Stimulated activated CD8-positive, alpha-beta memory T cell treated with anti-CD3 and anti-CD28 coated beads, Interleukin-7, amount 100 ng/mL, for 1 hour (primary cell): ENCODE measurements around the gene RECQL5.

Experiments used
- DNase-seq, 2 donors: peaks; one replicate each; pipeline ENCODE4 v3.0.0-alpha.2; 2020; ENCODE audit warnings: low read depth in 2 of 2

The RECQL5 gene

DNA sequence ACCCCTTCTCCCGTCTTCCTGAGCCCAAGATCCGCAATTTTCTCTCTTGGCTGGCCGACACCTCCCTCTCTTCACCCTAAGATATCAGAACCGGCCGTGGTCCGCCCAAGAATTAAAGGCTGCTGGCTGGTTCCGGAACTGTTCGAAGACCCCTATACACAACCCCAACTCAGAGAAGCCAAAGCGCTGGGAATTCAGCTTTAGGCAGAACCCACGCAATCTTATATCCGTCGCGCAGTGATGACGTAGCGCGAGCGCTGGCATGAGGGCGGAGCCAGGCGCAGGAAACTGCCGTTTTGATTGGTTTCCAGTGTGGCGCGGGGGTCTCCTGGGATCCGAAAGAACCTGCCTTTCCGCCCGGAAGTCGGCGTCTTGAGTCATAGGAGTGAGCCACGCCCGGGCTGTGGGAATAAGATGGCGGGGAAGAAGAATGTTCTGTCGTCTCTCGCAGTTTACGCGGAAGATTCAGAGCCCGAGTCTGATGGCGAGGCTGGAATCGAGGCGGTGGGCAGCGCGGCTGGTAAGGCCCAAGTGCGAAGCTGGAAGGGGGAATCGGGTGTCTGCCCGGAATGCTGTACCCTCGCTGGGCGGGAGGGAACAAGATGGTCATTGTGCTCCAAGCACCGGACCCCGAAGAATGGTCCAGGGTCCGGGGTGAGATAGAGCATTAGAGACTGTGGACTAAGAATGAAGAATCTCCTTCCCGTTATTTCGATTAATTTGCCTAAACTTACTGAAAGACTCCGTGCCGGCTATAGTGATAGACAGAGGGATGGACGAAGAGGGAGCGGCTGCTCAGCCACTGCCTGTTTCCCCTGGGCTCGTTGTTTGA lies at the start of gene RECQL5, which contains the start of gene SAP30BP:
RECQL5 (minus strand) TSS at position 196 of the 832 bp plus-strand sequence. CDS start 597 bp downstream, outside the sequence.
SAP30BP (plus strand) TSS at position 380 of the 832 bp plus-strand sequence; CDS start at position 415, 35 bp downstream.
- DNase-seq: peak; percentile 97 to 99

DNA sequence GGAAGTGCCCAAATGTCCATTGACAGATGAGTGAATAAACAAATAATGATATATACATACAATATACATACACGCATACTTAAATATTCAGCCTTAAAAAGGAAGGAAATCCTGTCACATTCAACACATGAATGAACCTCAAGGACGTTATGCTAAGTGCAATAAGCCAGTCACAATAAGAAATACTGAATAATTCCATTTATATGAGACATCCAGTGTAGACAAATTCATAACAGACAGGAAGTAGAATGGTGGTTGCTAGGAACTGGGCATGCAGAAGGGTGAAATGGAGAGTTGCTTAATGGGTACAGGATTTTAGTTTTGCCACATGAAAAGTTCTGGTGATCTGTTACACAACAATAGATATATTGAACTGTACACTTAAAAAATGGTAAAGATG lies 45.5 kb upstream of the RECQL5 start:
- DNase-seq: no peak

DNA sequence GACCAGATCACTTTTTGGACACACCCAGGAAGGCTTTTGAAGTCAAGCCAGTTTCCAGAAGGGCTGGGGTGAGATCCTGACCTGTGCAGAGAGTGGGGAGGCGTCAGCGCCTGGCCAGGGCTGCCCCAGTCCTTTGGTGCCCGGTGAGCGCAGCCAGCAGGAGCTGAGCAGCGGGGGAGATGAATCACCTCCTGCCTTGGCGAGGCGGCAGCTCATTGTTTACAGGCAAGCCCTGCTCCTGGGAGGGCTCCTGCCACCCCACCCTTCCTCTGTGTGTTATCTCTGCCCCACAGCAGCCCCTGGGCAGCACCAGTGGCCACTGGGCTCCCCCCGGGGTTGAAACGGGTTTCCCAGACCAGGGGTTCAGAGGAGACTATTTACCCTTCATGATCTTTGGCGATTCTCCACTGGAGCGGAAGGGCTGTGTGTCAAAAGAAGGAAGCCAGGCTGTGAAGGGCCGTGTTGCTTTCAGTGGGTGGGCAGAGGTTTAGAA lies 40.2 kb upstream of the RECQL5 start:
- no peak for DNase-seq

DNA sequence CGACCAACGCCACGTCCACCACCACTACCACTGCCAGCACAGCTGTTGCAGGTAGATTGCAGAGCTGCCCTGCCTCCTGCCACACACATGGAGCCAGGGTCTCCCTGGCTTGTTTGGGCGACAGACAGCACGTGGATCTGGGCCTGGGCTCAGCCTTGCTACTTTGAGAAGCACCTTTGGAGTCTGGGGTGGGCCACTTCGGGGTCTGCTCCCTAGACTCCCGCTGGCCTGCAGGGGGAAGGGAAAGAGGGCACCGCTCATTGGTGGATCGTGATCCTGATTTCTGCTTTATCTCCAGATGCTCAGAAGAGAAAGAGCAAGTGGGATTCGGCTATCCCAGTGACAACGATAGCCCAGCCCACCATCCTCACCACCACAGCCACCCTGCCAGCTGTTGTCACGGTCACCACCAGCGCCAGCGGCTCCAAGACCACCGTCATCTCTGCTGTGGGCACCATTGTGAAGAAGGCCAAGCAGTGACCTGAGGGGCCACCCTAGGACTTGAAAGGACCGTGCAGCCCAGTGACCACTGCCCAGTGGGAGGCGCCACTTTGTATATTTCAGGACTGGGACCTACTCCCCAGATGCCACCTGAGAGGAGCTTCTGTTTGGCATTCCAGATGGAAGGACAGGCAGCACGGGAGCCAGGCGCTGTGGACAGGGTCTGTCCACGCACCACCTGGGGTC lies 39.2 kb upstream of the RECQL5 start:
- DNase-seq: no peak

DNA sequence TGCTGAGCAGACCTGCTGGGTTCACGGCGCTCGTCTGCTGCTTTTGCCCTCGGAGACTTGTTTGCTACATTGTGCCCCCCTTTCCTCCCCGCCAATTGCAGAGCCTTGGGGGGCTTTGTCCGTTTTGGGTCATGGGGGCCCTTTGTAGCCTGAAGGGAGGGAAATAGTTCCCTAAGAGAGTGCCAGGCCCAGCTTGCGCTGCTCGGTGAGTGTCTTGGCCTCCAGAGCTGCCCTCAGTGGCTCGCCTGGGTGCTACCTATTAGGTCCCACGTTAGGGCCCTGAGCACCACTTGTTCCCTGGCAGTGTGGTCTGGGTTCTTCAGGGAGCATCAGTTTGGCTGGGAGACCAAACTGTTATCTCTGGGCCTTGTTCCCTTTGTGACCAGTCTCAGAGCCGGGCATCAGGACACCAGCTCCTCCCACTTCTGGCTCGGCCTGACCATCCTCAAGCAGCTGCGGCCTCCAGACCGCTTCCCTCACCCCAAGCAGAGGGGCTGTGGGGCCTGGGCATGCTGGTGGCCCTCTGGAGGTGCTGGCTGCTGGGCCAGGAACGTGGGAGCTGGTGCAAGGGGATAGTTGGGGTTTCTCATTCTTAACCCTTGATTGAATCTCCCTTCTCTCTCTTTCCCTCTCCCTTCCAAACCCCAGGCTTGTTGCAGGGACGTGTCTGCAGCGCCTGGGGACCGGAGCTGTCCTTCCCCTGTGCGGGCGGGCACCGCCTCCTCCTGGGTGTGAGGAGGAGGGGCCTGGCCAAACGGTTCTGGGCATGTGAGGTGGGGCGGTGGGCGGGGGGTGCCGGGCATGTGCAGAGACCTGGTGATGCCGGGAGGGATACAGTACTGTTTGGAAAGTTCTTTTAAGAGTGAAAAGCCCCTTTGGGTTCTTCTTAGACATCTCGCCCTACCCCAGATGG lies 38.3 kb upstream of the RECQL5 start:
- no peak for DNase-seq

DNA sequence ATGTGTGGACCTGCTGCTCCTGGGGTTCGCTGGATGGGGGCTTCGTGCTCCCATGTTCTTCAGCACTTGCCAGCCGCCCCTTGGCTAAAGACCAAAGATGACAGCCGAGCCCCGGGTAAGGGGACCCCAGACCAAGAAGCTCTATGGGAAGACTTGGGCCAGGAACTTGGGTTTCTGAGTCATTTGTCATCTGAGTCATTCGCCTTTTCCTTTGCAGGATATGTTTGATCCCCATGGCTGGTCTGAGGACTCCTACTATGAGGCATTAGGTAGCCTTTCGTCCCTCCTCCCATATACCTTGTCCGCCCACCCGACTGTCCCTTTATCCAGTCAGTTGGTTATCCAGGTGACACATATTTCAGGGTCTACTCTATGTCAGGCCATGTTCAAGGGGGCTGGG lies 36.6 kb upstream of the RECQL5 start:
- no peak for DNase-seq

DNA sequence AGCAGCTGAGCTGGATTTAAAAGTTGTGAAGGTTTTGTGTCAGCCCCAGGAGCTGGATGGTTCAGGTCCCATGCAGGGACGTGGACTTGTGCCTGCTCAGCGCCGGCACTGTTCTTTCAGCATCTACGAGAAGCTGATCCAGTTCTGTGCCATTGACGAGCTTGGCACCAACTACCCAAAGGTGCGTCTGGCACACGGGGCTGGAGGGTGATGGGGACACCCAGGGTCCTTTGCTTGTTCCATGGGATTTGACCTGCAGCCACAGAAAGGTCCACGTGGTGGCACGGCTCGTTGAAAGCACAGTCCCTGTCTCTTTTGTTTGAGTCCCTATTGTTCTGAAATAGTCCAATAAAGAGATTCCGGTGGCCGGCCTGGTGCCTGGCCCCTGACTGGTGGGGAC lies 36.2 kb upstream of the RECQL5 start:
- no peak for DNase-seq

DNA sequence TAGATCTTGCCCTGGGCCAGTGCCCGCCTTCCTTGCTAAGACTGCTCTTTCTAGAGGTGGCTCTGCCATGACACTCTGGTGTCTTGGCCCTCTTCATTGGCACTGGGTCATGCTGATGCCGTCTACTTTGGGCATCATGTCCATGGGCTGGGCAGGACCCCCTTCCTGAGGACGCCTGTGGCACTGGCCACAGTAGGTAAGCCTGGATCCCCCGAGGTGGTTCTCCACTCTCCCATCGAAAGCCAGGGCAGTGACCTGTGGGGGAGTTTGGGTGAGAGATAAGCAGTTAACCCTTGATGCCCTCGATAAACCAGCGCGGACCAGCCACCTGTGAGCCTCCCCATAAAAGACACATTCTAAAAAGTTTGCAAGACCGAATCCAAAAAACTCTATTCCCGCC lies 34.3 kb upstream of the RECQL5 start:
- DNase-seq: no peak

DNA sequence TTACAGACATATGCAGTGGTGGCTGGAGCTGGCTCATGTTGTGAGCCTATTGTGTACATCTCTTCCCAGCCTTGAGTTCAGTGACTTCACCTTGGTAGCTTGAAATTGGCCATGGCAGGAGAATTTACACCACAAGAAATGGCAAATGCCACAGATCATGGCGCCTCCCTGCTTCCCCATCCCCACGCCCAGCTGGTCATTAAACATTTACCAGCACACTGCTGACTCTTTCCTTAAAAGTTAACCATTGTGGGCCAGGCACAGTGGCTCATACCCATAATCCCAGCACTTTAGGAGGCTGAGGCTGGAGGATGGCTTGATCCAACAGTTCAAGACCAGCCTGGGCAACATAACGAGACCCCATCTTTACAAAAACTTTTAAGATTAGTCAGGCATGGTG lies 31.7 kb upstream of the RECQL5 start:
- DNase-seq: no peak

DNA sequence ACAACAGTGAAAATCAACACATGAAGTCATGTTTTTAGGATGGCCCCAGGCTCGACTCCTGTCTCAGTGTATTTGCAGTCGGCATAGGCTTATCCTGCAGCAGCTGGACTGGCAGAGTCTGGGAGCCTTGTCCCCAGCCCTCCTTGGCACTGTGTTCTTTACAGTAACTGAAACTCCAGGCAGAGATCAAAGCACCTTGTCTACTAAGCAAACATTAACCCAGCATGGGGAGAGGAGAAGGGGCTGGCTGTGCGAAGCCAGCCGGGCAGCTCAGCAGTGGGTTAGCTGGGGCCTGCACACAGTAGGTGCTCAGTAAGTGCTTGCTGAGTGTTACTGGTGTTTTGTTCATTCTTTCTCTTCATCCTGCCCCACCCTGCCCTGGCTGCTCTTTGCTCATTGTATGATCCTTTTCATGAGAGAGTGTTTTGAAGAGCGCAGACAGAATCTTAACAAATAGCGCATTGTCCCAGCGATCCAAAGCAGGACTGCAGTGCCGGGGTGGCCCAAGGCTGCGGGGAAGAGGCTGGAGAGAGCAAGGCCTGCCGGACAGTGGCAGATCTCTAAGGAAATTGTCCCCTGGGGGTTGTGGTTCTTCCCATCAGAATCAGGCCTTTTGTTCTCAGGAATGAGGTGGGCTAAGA lies 30.8 kb upstream of the RECQL5 start:
- no peak for DNase-seq

DNA sequence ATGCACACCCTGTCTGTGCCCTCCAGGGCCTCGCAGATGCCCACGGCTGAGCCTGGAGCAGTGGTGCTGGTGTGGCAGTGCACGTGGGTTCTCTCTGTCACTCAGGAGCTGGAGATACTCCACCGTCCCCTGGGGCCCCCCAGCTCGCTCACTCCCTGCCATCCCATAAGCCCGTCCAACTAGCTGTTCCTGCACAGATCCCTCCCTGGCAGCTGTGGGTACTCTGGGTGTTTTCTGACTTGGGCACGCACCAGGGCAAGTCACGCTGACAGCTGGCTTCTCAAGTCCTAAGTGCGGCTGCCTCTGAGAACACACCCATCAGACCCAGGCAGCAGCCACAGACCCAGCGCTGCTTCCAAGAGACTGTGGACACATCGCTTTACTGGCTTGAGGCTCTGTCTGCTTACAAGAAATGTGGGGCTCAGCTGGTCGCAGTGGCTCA lies 28.9 kb upstream of the RECQL5 start:
- no peak for DNase-seq

DNA sequence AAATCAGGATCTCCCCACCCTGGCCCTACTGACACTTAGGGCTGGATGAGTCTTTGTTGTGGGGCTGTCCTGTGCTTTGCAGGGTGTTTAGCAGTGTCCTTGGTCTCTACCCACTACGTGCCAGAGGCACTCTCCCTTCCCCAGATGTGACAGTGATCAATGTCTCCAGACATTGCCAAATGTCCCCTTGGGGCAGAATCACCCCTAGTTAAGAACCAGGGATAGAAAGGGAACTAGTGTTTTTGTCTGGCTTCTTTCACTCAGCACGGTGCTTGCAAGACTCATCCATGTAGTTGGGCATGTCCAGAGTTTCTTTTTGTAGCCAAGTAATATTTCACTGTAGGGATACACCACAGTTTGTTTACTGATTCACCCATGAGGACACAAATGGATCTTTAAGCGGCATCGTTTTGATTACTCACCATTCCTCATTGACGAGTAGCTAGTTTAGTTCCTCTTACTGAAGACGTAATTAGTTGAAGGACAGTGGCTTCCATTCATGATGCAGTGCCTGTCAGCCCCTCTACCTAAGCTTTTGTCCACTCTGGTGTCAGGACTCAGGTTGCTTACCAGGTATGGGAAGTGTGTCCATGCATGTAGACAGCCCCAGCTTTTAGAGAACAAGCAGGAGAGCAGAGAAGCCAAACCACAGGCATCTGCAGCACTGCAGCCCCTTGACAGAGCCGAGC lies 28.3 kb upstream of the RECQL5 start:
- DNase-seq: no peak

DNA sequence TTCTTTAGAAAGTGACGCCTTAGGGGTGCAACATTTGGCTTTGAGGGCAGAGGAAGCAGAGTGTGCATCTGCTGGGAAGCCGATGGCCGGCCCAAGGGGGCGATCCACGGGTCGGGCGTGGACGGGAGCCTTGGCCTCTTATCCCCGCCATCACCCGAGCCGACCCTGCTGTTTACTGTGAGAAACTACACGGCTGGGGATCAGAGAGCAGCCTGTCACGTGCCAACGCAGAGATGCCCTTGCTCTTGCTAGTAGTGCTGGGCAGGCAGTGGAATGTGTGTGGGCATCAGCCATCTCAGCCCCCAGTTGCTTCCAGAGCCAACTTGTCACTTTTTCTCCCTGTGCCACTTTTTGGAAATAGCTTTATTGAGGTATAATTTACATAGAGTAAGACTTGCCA lies 27.6 kb upstream of the RECQL5 start:
- no peak for DNase-seq

DNA sequence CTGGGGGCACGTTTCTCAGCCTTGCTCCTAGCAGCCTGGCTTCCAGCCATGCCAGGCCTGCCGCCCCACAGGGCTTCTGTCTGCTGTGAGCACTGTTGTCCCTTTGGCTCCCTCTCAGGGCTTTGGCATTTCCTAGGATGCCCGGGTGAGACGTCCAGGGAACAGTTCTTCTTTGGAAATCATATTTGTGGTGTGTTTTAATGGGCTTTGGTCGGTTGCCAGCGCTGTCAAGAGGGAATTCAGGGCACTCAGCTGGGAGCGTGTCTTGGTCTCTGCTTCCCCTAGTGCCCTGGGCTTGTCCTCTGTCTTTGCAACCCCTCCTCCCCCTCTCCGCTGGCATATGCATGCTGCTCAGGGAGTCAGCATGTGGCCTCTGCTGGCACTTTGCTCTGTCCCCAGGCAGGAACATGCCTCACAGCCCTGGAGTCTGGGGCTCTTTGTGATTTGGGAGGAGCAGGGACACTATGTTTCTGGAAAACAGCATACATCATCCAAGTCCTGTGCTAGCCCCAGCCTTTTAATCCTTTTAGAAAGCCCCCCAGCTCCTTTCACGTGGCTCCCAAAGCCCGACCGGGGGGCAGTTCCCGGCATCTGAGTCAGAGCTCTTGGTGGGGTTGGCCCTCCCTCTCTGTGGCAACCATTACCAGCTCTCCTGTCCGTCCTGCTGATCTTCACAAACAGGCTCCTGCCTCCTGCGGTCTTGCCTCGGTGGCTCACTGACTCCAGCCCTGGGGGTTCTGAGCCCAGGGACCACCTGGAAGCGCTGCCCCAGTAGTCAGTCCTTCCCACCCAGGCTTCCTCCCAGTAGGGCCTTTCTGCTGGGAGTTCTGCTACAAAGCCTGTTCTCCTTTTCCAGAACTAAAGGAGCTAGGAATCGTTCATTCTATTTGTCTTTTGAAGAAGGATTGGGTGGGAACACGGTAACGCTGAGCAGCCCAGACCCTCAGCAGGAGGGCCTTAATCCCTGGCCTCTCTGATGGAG lies 26.8 kb upstream of the RECQL5 start:
- DNase-seq: no peak

DNA sequence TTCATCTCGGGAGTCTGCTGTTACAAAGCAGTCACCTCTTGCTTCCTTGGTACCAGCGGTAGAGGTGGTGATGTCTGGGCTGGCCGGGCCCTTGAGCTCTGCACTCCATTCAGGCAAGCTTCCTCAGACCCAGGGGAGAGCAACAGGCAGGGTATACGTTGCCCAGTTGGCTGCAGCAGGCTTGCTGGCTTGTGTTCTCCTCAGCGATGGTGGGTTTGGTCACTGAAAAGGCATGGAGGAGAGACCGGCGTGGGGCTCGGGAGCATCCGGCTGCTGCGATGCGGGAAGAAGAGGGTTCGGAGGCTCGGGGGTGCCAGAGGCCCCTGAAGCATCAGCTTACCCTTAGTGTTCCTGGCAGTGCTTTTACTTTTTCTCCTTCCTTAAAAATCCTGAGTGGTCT lies 26.0 kb upstream of the RECQL5 start:
- no peak for DNase-seq

DNA sequence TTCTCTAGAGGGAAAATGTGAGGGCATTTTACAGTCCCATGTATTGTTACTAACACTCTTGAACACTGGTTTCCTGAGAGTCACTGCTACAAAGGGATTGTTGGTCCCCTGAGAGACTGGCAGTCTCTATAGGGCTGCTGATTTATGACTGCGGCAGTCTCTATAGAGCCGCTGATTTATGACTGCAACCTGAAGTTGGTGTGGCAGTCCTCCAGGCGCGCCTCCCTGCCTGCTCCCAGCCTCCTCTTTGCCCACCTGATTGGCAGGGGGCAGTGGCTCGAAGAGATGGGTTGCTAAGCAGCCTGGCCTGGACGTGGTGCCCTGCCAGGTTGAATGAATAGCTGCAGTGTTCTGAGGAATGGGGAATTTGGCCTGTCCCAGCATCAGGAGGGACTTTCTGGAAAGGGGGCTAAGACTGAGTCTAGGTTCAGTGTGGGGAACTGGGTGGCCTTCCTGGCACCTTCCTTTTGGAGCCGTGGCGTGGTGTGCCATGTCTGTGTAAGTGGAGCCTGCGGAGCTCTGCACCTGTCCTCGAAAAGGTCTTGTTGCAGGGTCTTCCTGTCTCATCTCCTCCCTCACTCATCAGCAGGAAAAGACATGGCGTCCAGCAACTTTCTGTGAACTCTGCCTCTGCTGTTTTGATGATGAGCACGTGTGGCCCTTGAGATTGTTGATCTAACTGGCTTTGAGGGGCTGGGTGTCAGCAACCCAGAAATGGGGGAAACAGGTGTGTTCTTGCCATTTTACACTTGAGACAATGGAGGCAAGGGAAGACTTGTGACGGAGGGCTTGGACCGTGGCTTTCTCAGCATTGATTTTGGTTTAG lies 25.1 kb upstream of the RECQL5 start:
- DNase-seq: no peak

DNA sequence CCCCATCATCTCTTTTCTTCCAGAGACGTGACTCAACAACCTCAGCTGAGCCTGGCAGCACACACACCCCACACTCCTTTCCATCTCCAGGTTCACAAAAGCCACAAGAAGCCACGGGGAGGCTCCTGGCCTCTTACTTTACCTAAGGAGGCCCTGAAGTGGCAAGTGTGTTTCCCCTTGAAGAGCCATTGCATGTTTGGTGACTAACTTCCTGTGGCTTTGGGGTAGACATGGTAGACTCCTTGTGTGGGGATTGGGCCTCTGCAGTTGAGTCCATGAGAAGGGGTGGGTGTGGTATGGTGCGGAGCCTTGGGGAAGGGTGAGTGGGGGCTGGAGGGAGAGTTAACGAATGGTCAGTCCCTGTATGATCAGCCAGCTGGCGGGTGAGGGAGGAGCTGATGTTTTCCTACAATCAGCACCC lies 24.4 kb upstream of the RECQL5 start:
- DNase-seq: no peak

DNA sequence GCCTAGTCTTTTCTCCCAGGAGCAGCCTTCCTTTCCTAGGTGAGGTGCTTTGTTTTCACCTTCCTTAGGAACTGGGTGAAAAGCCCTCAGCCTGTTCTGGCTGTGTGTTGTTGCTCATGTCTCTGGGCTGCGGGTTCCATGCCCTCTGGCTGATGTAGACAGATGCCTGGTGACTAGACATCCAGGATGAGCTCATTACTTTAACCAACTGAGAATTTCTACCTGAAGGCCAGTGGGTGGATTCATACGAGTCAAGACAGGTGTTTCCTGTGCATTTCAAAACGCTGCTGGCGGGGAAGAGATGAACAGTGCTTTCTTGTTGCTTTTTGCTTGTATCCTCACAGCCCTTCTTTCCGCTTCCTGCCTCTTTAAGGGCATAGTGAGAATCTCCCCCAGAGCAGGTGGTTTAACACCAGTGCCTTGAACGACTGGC lies 22.5 kb upstream of the RECQL5 start:
- DNase-seq: no peak
